ENCODE results near the gene SIM1. TPM values are rescaled to one million over a fixed set of nuclear protein-coding genes. Genes with fewer than 3 reads are reported as not detected.

SIM1 gene
- total RNA-seq, 1 donor from 2014 or later = not detected

GRCh38 chr6:100456141-100456907 lies 8.4 kb downstream of the SIM1 start:
- TF ChIP-seq, protein P1, sequence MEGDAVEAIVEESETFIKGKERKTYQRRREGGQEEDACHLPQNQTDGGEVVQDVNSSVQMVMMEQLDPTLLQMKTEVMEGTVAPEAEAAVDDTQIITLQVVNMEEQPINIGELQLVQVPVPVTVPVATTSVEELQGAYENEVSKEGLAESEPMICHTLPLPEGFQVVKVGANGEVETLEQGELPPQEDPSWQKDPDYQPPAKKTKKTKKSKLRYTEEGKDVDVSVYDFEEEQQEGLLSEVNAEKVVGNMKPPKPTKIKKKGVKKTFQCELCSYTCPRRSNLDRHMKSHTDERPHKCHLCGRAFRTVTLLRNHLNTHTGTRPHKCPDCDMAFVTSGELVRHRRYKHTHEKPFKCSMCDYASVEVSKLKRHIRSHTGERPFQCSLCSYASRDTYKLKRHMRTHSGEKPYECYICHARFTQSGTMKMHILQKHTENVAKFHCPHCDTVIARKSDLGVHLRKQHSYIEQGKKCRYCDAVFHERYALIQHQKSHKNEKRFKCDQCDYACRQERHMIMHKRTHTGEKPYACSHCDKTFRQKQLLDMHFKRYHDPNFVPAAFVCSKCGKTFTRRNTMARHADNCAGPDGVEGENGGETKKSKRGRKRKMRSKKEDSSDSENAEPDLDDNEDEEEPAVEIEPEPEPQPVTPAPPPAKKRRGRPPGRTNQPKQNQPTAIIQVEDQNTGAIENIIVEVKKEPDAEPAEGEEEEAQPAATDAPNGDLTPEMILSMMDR (IDR thresholded peaks at IDR 0.05) = no peak
- Histone ChIP-seq H3K27ac (no peak overlapping the region), H3K27me3 (peaks cover 100% of the 10 kb centered on the region), H3K4me1 (no peaks in the 10 kb centered on the region), H3K4me3 (no peak overlapping the region), H3K36me3 (no peaks in the 10 kb centered on the region), H3K9me3 (no peaks in the 10 kb centered on the region)
- ATAC-seq (no peak), DNase-seq (no peak)
- intact Hi-C loops (cut with DNase I) = no loop called here

GRCh38 chr6:100455230-100456124 lies 9.2 kb downstream of the SIM1 start:
- intact Hi-C loops (cut with DNase I) = no loop called here
- H3K36me3 ChIP-seq = no peaks in the 10 kb centered on the region
- TF ChIP-seq, protein P1 (IDR thresholded peaks at IDR 0.05) = no peak
- no peak overlapping the region for H3K4me3 ChIP-seq
- ATAC-seq (no peak), DNase-seq (no peak)
- H3K27ac ChIP-seq = no peak overlapping the region
- H3K27me3 ChIP-seq = peaks cover 97% of the 10 kb centered on the region
- no peaks in the 10 kb centered on the region for H3K9me3 ChIP-seq
- no peaks in the 10 kb centered on the region for H3K4me1 ChIP-seq

GRCh38 chr6:100454551-100455229 lies 10.0 kb downstream of the SIM1 start:
- ATAC-seq (no peak), DNase-seq (no peak)
- no peaks in the 10 kb centered on the region for H3K36me3 ChIP-seq
- H3K9me3 ChIP-seq = no peaks in the 10 kb centered on the region
- TF ChIP-seq, protein P1 (IDR thresholded peaks at IDR 0.05) = no peak
- no peak overlapping the region for H3K27ac ChIP-seq
- intact Hi-C loops (cut with DNase I) = no loop called here
- no peak overlapping the region for H3K4me3 ChIP-seq
- H3K4me1 ChIP-seq = no peaks in the 10 kb centered on the region
- peaks cover 95% of the 10 kb centered on the region for H3K27me3 ChIP-seq

- Histone ChIP-seq H3K27ac (no peak overlapping the region), H3K4me3 (no peak overlapping the region), H3K27me3 (peaks cover 95% of the 10 kb centered on the region), H3K36me3 (no peaks in the 10 kb centered on the region), H3K4me1 (no peaks in the 10 kb centered on the region), H3K9me3 (no peaks in the 10 kb centered on the region)
- ATAC-seq (no peak), DNase-seq (no peak)
- intact Hi-C loops (cut with DNase I) = no loop called here
- TF ChIP-seq, protein P1 (IDR thresholded peaks at IDR 0.05) = no peak
Observed at GRCh38 chr6:100453701-100454521, 10.8 kb downstream of the SIM1 start.

DNA sequence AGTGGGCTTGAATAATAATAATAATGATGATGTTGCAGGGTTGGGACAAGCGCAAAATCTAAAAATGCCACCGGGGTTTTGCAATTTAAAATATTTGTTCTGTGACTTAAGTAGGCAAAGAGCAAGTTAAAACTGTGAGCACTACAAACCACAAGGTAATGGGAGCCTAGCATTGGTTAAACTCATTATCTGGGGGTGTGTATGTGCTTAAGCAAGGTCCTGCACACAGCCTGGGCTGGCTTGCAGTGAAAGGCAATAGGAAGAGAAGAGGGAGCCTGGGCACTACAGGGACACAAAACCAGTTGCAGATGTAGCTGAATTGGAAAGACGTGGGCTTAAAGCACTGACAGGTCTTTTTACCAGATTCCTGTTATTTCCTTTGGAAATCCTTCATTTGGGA lies 11.7 kb downstream of the SIM1 start:
- no peaks in the 10 kb centered on the region for H3K9me3 ChIP-seq
- DNase-seq = no peak
- TF ChIP-seq, protein P1 (IDR thresholded peaks at IDR 0.05) = no peak
- no peaks in the 10 kb centered on the region for H3K4me1 ChIP-seq
- no peak overlapping the region for H3K27ac ChIP-seq
- no peak for ATAC-seq
- peaks cover 95% of the 10 kb centered on the region for H3K27me3 ChIP-seq
- intact Hi-C loops (cut with DNase I) = no loop called here
- no peaks in the 10 kb centered on the region for H3K36me3 ChIP-seq
- no peak overlapping the region for H3K4me3 ChIP-seq

Measured in upper lobe of right lung (tissue), 1 donor.